ENCODE data around the gene MYD88.
"Not testable (repeated sequence)": the region's sequence is repeated elsewhere in the genome, so short reads cannot be mapped to it uniquely, and the experiment has no call there.

The MYD88 gene

GRCh38 chr3:38142959-38143358 lies 4.5 kb downstream of the MYD88 start:
- DNase-seq (ENCODE audit: low read depth, low spot score) = no peak

DNA sequence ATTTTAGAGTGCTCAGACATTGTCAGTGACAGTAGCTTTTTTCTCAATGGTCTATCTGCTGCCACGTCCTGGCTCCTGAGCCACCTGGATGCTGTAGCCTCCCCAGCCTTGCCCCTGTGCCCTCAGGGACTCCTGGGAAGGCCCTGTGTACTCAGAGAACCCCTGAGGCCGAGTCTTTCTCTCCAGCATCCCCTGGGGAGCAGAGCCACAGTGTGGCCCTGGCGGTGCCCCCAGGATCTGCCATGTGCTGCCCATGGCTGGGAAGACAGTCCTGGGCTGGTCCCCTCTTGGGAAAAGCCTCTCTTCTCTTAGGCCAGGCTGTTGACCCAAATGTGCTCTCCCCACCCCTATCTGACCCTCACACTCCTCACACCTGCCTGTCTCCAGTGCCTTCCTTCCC lies 5.0 kb downstream of the MYD88 start:
- DNase-seq (ENCODE audit: low read depth, low spot score) = no peak

DNA sequence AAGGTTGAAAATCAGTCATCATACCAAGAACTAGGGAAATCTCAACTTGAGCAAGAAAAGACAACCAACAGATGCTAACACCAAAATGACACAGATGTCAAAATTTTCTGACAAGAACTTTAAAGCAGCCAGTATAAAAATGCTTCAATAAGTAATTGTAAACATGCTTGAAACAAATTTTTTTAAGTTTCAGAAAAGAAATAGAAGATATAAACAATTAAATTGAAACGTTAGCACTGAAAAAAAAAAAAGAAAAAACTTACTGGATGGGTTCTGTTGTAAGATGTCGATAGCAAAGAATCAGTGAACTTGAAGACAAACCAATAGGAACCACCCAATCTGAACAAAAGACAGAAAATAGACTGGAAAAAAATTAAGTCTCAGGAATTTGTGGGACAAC lies 8.0 kb downstream of the MYD88 start:
- DNase-seq (ENCODE audit: low read depth, low spot score) = no peak

GRCh38 chr3:38147421-38147820 lies 9.0 kb downstream of the MYD88 start:
- no peak for DNase-seq (ENCODE audit: low read depth, low spot score)

GRCh38 chr3:38148311-38148882 lies 9.9 kb downstream of the MYD88 start:
- DNase-seq (ENCODE audit: low read depth, low spot score) = no peak

GRCh38 chr3:38149708-38150107 lies 11.2 kb downstream of the MYD88 start:
- DNase-seq (ENCODE audit: low read depth, low spot score) = no peak

DNA sequence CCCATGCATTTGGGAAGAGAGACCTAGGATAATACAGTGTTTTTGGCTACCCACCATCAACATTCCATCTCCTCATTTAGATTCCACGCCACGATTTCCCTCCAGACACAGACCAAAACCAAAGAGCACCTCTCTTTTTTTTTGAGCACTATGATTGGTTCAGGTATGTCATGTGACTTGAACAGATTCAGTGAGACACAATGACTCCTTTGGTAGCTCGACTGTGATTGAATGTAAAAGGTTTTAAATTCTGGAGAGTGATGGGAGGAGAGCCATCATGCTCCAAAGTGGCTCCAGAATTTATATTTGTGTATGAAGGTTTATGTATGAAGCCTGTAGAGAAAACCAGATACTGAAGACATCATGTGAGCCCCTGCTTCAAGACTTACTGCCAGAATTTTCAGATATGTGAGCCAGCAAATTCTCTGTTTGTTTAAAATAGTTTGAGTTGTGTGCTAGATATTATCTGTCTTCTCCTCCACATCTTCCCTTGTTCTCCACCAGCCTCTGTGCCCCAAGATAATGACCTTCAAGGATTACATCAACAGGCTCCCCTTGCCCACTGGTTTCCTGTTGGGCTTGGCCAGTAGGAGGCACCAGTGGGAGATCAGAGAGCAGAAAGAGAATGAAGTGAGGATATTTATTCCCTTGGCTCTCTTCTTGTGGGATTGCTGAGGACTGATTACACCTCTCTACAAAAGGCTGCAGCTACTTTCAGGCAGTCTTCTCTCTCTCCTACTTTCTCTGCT lies 12.5 kb downstream of the MYD88 start:
- no peak for DNase-seq (ENCODE audit: low read depth, low spot score)

DNA sequence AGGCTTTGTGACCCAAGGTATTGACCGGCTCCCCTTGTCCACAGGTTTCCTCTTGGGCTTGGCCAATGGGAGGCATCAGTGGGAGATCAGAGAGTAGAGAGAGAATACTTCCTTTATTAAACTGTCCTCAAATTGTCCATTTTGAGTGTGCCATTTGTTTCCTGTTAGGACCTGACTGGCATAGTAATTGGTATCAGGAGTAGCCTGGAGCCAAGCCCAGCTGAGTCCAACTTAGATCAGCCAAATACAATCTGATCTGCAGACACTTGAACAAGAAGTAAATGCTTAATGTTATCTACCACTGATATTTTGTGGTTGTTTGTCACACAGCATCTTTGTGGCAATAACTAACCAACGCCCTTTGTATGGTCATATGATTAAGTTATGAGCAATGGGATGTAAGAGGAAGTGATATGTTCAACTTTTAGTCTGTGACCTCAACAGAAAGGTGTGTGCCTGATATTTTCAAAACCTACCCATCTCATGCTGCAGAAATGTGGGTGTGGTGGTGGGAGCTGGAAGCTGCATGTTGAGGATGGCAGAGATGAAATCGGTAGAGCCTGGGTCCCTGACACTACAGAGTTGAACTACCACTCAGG lies 13.3 kb downstream of the MYD88 start:
- no peak for DNase-seq (ENCODE audit: low read depth, low spot score)

GRCh38 chr3:38152609-38153008 lies 14.1 kb downstream of the MYD88 start:
- no peak for DNase-seq (ENCODE audit: low read depth, low spot score)

GRCh38 chr3:38153221-38153620 lies 14.8 kb downstream of the MYD88 start:
- no peak for DNase-seq (ENCODE audit: low read depth, low spot score)

GRCh38 chr3:38154033-38154494 lies 15.6 kb downstream of the MYD88 start:
- DNase-seq (ENCODE audit: low read depth, low spot score) = no peak

DNA sequence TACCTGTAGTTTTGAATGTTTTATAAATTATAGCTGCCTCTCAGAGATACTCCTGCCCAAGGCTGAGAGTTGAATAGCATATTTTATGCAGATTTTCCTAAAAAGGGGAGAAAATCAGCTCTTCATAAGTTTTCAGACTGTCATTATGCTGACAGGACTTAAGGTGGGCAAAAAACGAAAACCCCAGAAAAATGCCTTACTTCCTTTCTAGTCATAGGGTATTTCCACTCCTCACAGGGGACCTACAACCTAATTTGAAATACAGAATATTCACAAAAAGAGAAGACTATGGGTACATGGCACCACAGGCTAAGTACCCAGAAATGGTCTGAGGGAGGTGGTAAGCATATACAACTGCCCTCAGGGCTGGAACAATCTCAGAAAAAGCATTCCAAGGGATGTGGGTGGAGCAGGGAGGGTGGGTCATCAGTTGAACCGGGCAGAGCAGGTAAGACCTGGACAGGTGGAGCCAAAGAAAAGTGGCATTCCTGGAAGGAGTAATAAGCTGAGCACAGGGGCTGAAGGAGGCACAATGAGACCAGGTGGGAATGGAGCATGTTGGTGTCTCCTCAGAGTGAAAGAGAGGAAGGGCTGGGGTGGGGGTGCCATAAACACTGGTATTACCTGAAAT lies 16.3 kb downstream of the MYD88 start:
- no peak for DNase-seq (ENCODE audit: low read depth, low spot score)

- DNase-seq (ENCODE audit: low read depth, low spot score) = no peak
Observed at GRCh38 chr3:38155825-38156224, 17.4 kb downstream of the MYD88 start.

GRCh38 chr3:38157117-38157516 lies 18.7 kb downstream of the MYD88 start:
- no peak for DNase-seq (ENCODE audit: low read depth, low spot score)

DNA sequence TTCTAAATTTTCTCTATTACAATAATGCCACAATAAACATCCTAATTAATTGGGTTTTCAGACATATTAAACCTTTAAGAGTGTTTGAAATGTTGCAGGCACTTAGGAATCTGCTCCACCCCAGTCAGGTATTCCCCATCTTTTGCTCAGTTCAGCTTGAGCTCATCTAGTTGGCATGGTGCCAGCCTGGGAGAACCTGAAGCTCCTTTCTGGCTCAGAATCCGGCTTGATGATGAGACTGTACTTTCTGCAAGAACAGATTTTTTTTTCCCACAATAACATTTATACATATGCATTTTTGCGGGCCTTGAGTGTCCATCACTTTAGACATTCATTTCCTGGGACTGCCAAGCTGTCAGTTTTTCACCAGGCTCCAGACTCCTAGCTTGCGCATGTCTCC lies 19.1 kb downstream of the MYD88 start:
- no peak for DNase-seq (ENCODE audit: low read depth, low spot score)

DNA sequence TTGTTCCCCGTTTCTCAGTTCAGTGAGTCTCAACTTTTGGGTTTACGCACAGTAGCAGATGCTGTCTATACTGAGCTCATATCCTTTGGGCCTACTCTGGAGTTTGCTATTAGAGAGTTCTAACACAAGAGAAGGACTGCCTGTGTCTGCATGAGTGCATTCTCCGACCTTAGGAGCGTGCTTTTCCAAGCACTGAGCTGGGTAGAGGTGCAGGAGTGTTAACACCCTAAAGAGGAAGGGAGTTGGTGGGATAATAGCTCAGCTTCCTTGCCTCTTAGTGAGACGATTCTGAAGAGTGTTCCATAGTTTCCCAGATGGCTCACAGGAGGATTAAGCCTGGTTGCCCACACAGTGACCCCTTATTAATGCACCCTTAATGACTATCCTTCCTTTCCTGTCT lies 20.0 kb downstream of the MYD88 start:
- DNase-seq (ENCODE audit: low read depth, low spot score) = no peak

DNA sequence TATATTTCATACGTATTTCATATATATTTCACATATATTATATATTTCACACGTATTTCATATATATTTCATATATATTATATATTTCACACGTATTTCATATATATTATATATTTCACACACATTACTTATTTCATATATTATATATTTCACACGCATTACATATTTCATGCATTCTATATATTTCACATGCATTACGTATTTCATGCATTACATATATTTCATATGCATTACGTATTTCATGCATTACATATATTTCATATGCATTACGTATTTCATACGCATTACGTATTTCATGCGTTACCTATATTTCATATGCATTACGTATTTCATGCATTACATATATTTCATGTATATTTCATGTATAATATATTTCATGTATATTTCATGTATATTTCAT lies 22.2 kb downstream of the MYD88 start:
- DNase-seq (ENCODE audit: low read depth, low spot score) = not testable (repeated sequence)

GRCh38 chr3:38163117-38163840 lies 24.8 kb downstream of the MYD88 start:
- no peak for DNase-seq (ENCODE audit: low read depth, low spot score)

GRCh38 chr3:38163841-38164642 lies 25.6 kb downstream of the MYD88 start:
- no peak for DNase-seq (ENCODE audit: low read depth, low spot score)

DNA sequence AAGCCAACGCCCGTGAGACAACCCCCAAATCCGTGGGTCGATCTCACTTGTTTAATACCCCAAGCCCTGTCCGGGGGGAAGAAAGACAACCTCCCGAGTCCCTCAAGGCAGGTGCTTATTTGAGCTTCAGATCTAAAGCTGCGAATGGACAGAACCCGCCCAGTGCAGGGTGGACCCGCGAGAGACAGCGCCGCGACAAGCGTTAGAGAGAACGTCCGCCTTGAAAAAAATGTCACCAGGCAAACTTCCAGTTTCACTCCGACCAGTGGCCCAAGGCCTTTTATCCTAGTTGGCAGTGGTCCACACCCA lies 26.1 kb downstream of the MYD88 start:
- no peak for DNase-seq (ENCODE audit: low read depth, low spot score)
